Measurements from ENCODE around the gene TTC23L.

GRCh38 chr5:34886392-34887119 lies 47.6 kb downstream of the TTC23L start:
- TF ChIP-seq, protein P1, sequence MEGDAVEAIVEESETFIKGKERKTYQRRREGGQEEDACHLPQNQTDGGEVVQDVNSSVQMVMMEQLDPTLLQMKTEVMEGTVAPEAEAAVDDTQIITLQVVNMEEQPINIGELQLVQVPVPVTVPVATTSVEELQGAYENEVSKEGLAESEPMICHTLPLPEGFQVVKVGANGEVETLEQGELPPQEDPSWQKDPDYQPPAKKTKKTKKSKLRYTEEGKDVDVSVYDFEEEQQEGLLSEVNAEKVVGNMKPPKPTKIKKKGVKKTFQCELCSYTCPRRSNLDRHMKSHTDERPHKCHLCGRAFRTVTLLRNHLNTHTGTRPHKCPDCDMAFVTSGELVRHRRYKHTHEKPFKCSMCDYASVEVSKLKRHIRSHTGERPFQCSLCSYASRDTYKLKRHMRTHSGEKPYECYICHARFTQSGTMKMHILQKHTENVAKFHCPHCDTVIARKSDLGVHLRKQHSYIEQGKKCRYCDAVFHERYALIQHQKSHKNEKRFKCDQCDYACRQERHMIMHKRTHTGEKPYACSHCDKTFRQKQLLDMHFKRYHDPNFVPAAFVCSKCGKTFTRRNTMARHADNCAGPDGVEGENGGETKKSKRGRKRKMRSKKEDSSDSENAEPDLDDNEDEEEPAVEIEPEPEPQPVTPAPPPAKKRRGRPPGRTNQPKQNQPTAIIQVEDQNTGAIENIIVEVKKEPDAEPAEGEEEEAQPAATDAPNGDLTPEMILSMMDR (conservative IDR thresholded peaks at IDR 0.05; ENCODE audit: low read depth, low read length) = no peak
- TF ChIP-seq EZH2 (IDR thresholded peaks at IDR 0.05; ENCODE audit: borderline replicate concordance, low read depth, low read length, poor library complexity, severe bottlenecking) = no peak
